ENCODE data around the gene TAS2R10.

Gene TAS2R10

GRCh38 chr12:10851243-10851858 lies 25.2 kb upstream of the TAS2R10 start:
- DNase-seq, result no peak

GRCh38 chr12:10849425-10849878 lies 23.3 kb upstream of the TAS2R10 start, which contains the start of gene PRR4:
TSS of gene PRR4 (minus strand) at chr12:10849475. CDS start at chr12:10849437, 38 bp downstream.
- Histone ChIP-seq H3K9me3 (ENCODE audit: control extremely low read depth in 1 of 5, control insufficient read depth in 4 of 5, insufficient read depth in 2 of 5, low read depth in 1 of 5, low read length in 4 of 5) (peaks cover 0 to 3% (median 0%) of the 10 kb centered on the region in 5 experiments), H3K27me3 (replicated peaks in 2 of 5; ENCODE audit: control insufficient read depth in 4 of 5, insufficient read depth in 5 of 5, low read length in 4 of 5) (no peaks in the 10 kb centered on the region), H3K36me3 (ENCODE audit: control insufficient read depth in 4 of 4, insufficient read depth in 4 of 4, low read length in 3 of 4) (peaks cover 0 to 7% (median 2%) of the 10 kb centered on the region in 4 experiments), H3K4me3 (ENCODE audit: control insufficient read depth in 1 of 7, extremely low read depth in 1 of 7, insufficient read depth in 4 of 7, low read depth in 2 of 7, low read length in 6 of 7) (no peak within 1 kb of the TSS), H3K4me1 (ENCODE audit: control extremely low read depth in 1 of 4, control insufficient read depth in 4 of 4, insufficient read depth in 4 of 4, low read length in 3 of 4) (peaks cover 0 to 10% (median 0%) of the 10 kb centered on the region in 4 experiments), H3K27ac (ENCODE audit: insufficient read depth in 1 of 2, low read depth in 1 of 2, low read length in 2 of 2, poor library complexity in 1 of 2, severe bottlenecking in 2 of 2) (no peak within 1 kb of the TSS)
- 50% methylated on average over 2 of the region's 4 CpGs for WGBS (ENCODE audit: insufficient coverage)
- CTCF ChIA-PET, result no interaction called here
- POLR2A ChIA-PET, result no interaction called here
- DNase-seq, result peak; percentile 2 to 85 (median 76)

More at GRCh38 chr12:10851243-10851858, 25.2 kb upstream of the TAS2R10 start:
- Histone ChIP-seq H3K4me1 (ENCODE audit: control extremely low read depth in 1 of 4, control insufficient read depth in 4 of 4, insufficient read depth in 4 of 4, low read length in 3 of 4) (peaks cover 0 to 10% (median 0%) of the 10 kb centered on the region in 4 experiments), H3K36me3 (ENCODE audit: control insufficient read depth in 4 of 4, insufficient read depth in 4 of 4, low read length in 3 of 4) (peaks cover 0 to 17% (median 8%) of the 10 kb centered on the region in 4 experiments), H3K4me3 (ENCODE audit: control insufficient read depth in 1 of 7, extremely low read depth in 1 of 7, insufficient read depth in 4 of 7, low read depth in 2 of 7, low read length in 6 of 7) (no peak overlapping the region), H3K27me3 (replicated peaks in 2 of 5; ENCODE audit: control insufficient read depth in 4 of 5, insufficient read depth in 5 of 5, low read length in 4 of 5) (no peaks in the 10 kb centered on the region), H3K9me3 (ENCODE audit: control extremely low read depth in 1 of 5, control insufficient read depth in 4 of 5, insufficient read depth in 2 of 5, low read depth in 1 of 5, low read length in 4 of 5) (peaks cover 0 to 9% (median 7%) of the 10 kb centered on the region in 5 experiments), H3K27ac (ENCODE audit: insufficient read depth in 1 of 2, low read depth in 1 of 2, low read length in 2 of 2, poor library complexity in 1 of 2, severe bottlenecking in 2 of 2) (no peak overlapping the region)
- 100% methylated on average over 3 of the region's 4 CpGs for WGBS (ENCODE audit: insufficient coverage)
- CTCF ChIA-PET, result no interaction called here
- POLR2A ChIA-PET, result no interaction called here

- CTCF ChIA-PET, result no interaction called here
- Histone ChIP-seq H3K27me3 (replicated peaks in 2 of 5; ENCODE audit: control insufficient read depth in 4 of 5, insufficient read depth in 5 of 5, low read length in 4 of 5) (no peaks in the 10 kb centered on the region), H3K9me3 (ENCODE audit: control extremely low read depth in 1 of 5, control insufficient read depth in 4 of 5, insufficient read depth in 2 of 5, low read depth in 1 of 5, low read length in 4 of 5) (peaks cover 0 to 3% (median 0%) of the 10 kb centered on the region in 5 experiments), H3K36me3 (ENCODE audit: control insufficient read depth in 4 of 4, insufficient read depth in 4 of 4, low read length in 3 of 4) (peaks cover 0 to 9% (median 2%) of the 10 kb centered on the region in 4 experiments), H3K27ac (ENCODE audit: insufficient read depth in 1 of 2, low read depth in 1 of 2, low read length in 2 of 2, poor library complexity in 1 of 2, severe bottlenecking in 2 of 2) (no peak overlapping the region), H3K4me1 (ENCODE audit: control extremely low read depth in 1 of 4, control insufficient read depth in 4 of 4, insufficient read depth in 4 of 4, low read length in 3 of 4) (peaks cover 0 to 10% (median 0%) of the 10 kb centered on the region in 4 experiments), H3K4me3 (ENCODE audit: control insufficient read depth in 1 of 7, extremely low read depth in 1 of 7, insufficient read depth in 4 of 7, low read depth in 2 of 7, low read length in 6 of 7) (no peak overlapping the region)
- WGBS (ENCODE audit: insufficient coverage), result 50% methylated on average over 2 of the region's 2 CpGs
- DNase-seq, result no peak
- POLR2A ChIA-PET, result interaction anchor here (0.6 kb wide), 1 partner anchor 58 kb away, joined by 3 read pairs; no protein-coding TSS in a partner anchor
These were observed 21.6 kb upstream of the TAS2R10 start for GRCh38 chr12:10847744-10848143.

- WGBS (ENCODE audit: insufficient coverage), result 100% methylated on average over 1 of the region's 2 CpGs
- no peak for DNase-seq
- Histone ChIP-seq H3K4me1 (ENCODE audit: control extremely low read depth in 1 of 4, control insufficient read depth in 4 of 4, insufficient read depth in 4 of 4, low read length in 3 of 4) (no peaks in the 10 kb centered on the region), H3K27ac (ENCODE audit: insufficient read depth in 1 of 2, low read depth in 1 of 2, low read length in 2 of 2, poor library complexity in 1 of 2, severe bottlenecking in 2 of 2) (no peak overlapping the region), H3K4me3 (ENCODE audit: control insufficient read depth in 1 of 7, extremely low read depth in 1 of 7, insufficient read depth in 4 of 7, low read depth in 2 of 7, low read length in 6 of 7) (no peak overlapping the region), H3K36me3 (ENCODE audit: control insufficient read depth in 4 of 4, insufficient read depth in 4 of 4, low read length in 3 of 4) (peaks cover 0 to 15% (median 2%) of the 10 kb centered on the region in 4 experiments), H3K9me3 (ENCODE audit: control extremely low read depth in 1 of 5, control insufficient read depth in 4 of 5, insufficient read depth in 2 of 5, low read depth in 1 of 5, low read length in 4 of 5) (peaks cover 0 to 4% (median 0%) of the 10 kb centered on the region in 5 experiments), H3K27me3 (replicated peaks in 2 of 5; ENCODE audit: control insufficient read depth in 4 of 5, insufficient read depth in 5 of 5, low read length in 4 of 5) (no peaks in the 10 kb centered on the region)
- ChIA-PET CTCF (no interaction called here), POLR2A (interaction anchor here (0.6 kb wide), 1 partner anchor 557 kb away, joined by 3 read pairs; no protein-coding TSS in a partner anchor)
These were observed 16.7 kb upstream of the TAS2R10 start for GRCh38 chr12:10842862-10843261.

- WGBS (ENCODE audit: insufficient coverage), result no CpG with 5 or more reads among the region's 3 CpGs
- Histone ChIP-seq H3K27ac (ENCODE audit: insufficient read depth in 1 of 2, low read depth in 1 of 2, low read length in 2 of 2, poor library complexity in 1 of 2, severe bottlenecking in 2 of 2) (no peak overlapping the region), H3K27me3 (replicated peaks in 2 of 5; ENCODE audit: control insufficient read depth in 4 of 5, insufficient read depth in 5 of 5, low read length in 4 of 5) (no peaks in the 10 kb centered on the region), H3K4me3 (ENCODE audit: control insufficient read depth in 1 of 7, extremely low read depth in 1 of 7, insufficient read depth in 4 of 7, low read depth in 2 of 7, low read length in 6 of 7) (no peak overlapping the region), H3K9me3 (ENCODE audit: control extremely low read depth in 1 of 5, control insufficient read depth in 4 of 5, insufficient read depth in 2 of 5, low read depth in 1 of 5, low read length in 4 of 5) (peaks cover 0 to 11% (median 4%) of the 10 kb centered on the region in 5 experiments), H3K36me3 (ENCODE audit: control insufficient read depth in 4 of 4, insufficient read depth in 4 of 4, low read length in 3 of 4) (peaks cover 0 to 11% (median 0%) of the 10 kb centered on the region in 4 experiments), H3K4me1 (ENCODE audit: control extremely low read depth in 1 of 4, control insufficient read depth in 4 of 4, insufficient read depth in 4 of 4, low read length in 3 of 4) (no peaks in the 10 kb centered on the region)
- no peak for DNase-seq
- ChIA-PET CTCF (no interaction called here), POLR2A (interaction anchor here (0.6 kb wide), 1 partner anchor 132 kb away, joined by 3 read pairs; no protein-coding TSS in a partner anchor)
These were observed 12.3 kb upstream of the TAS2R10 start for GRCh38 chr12:10838461-10838860.

GRCh38 chr12:10829994-10830393 lies 3.8 kb upstream of the TAS2R10 start:
- WGBS (ENCODE audit: insufficient coverage), result no CpG with 5 or more reads among the region's 1 CpG
- Histone ChIP-seq H3K4me3 (ENCODE audit: control insufficient read depth in 1 of 7, extremely low read depth in 1 of 7, insufficient read depth in 4 of 7, low read depth in 2 of 7, low read length in 6 of 7) (no peak overlapping the region), H3K27me3 (replicated peaks in 2 of 5; ENCODE audit: control insufficient read depth in 4 of 5, insufficient read depth in 5 of 5, low read length in 4 of 5) (no peaks in the 10 kb centered on the region), H3K36me3 (ENCODE audit: control insufficient read depth in 4 of 4, insufficient read depth in 4 of 4, low read length in 3 of 4) (no peaks in the 10 kb centered on the region), H3K27ac (ENCODE audit: insufficient read depth in 1 of 2, low read depth in 1 of 2, low read length in 2 of 2, poor library complexity in 1 of 2, severe bottlenecking in 2 of 2) (no peak overlapping the region), H3K4me1 (ENCODE audit: control extremely low read depth in 1 of 4, control insufficient read depth in 4 of 4, insufficient read depth in 4 of 4, low read length in 3 of 4) (no peaks in the 10 kb centered on the region), H3K9me3 (ENCODE audit: control extremely low read depth in 1 of 5, control insufficient read depth in 4 of 5, insufficient read depth in 2 of 5, low read depth in 1 of 5, low read length in 4 of 5) (no peaks in the 10 kb centered on the region)
- ChIA-PET POLR2A (no interaction called here), CTCF (no interaction called here)
- DNase-seq, result no peak

- ChIA-PET CTCF (no interaction called here), POLR2A (no interaction called here)
- no peaks in the 10 kb centered on the region for H3K36me3 ChIP-seq (ENCODE audit: control insufficient read depth in 4 of 4, insufficient read depth in 4 of 4, low read length in 3 of 4)
- H3K27me3 ChIP-seq (replicated peaks in 2 of 5; ENCODE audit: control insufficient read depth in 4 of 5, insufficient read depth in 5 of 5, low read length in 4 of 5), result no peaks in the 10 kb centered on the region
- DNase-seq, result no peak
- H3K9me3 ChIP-seq (ENCODE audit: control extremely low read depth in 1 of 5, control insufficient read depth in 4 of 5, insufficient read depth in 2 of 5, low read depth in 1 of 5, low read length in 4 of 5), result no peaks in the 10 kb centered on the region
- no peaks in the 10 kb centered on the region for H3K4me1 ChIP-seq (ENCODE audit: control extremely low read depth in 1 of 4, control insufficient read depth in 4 of 4, insufficient read depth in 4 of 4, low read length in 3 of 4)
- no peak overlapping the region for H3K27ac ChIP-seq (ENCODE audit: insufficient read depth in 1 of 2, low read depth in 1 of 2, low read length in 2 of 2, poor library complexity in 1 of 2, severe bottlenecking in 2 of 2)
- WGBS (ENCODE audit: insufficient coverage), result 90% methylated on average over 3 of the region's 3 CpGs
- no peak overlapping the region for H3K4me3 ChIP-seq (ENCODE audit: control insufficient read depth in 1 of 7, extremely low read depth in 1 of 7, insufficient read depth in 4 of 7, low read depth in 2 of 7, low read length in 6 of 7)
These were observed 1.2 kb downstream of the TAS2R10 start for GRCh38 chr12:10824957-10825356.
